ENCODE results near the gene GLT1D1.
"Not testable (repeated sequence)": the region's sequence is repeated elsewhere in the genome, so short reads cannot be mapped to it uniquely, and the experiment has no call there.

The GLT1D1 gene

DNA sequence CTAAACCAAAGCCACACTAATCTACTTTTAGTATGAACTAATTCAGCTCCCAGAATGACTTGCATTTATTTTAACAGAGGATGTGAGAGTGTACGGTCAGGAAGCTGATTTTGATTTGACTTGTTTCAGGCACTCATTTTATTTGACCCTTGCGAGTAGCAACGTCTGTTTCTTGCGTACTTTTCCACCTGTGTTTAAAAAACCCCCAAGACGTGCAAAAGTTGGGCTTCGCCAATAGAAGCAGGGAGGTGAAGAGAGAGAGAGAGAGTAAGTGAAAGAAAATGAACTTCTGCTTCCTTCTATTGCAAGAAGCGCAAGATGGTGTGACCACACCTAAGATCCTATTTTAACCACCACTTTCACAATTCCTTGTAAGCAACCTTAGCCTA lies 22.8 kb upstream of the GLT1D1 start (continued):
- TF ChIP-seq, protein P1, sequence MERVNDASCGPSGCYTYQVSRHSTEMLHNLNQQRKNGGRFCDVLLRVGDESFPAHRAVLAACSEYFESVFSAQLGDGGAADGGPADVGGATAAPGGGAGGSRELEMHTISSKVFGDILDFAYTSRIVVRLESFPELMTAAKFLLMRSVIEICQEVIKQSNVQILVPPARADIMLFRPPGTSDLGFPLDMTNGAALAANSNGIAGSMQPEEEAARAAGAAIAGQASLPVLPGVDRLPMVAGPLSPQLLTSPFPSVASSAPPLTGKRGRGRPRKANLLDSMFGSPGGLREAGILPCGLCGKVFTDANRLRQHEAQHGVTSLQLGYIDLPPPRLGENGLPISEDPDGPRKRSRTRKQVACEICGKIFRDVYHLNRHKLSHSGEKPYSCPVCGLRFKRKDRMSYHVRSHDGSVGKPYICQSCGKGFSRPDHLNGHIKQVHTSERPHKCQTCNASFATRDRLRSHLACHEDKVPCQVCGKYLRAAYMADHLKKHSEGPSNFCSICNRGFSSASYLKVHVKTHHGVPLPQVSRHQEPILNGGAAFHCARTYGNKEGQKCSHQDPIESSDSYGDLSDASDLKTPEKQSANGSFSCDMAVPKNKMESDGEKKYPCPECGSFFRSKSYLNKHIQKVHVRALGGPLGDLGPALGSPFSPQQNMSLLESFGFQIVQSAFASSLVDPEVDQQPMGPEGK (CRISPR knock-in tag; IDR thresholded peaks at IDR 0.05; ENCODE audit: borderline replicate concordance): no peak
- no peak for TF ChIP-seq RARB (CRISPR knock-in tag; IDR thresholded peaks at IDR 0.05)
- TF ChIP-seq GLIS3 (CRISPR knock-in tag; IDR thresholded peaks at IDR 0.05): no peak
- no peak for TF ChIP-seq ZC3H10 (CRISPR knock-in tag; IDR thresholded peaks at IDR 0.05)
- TF ChIP-seq, protein P2, sequence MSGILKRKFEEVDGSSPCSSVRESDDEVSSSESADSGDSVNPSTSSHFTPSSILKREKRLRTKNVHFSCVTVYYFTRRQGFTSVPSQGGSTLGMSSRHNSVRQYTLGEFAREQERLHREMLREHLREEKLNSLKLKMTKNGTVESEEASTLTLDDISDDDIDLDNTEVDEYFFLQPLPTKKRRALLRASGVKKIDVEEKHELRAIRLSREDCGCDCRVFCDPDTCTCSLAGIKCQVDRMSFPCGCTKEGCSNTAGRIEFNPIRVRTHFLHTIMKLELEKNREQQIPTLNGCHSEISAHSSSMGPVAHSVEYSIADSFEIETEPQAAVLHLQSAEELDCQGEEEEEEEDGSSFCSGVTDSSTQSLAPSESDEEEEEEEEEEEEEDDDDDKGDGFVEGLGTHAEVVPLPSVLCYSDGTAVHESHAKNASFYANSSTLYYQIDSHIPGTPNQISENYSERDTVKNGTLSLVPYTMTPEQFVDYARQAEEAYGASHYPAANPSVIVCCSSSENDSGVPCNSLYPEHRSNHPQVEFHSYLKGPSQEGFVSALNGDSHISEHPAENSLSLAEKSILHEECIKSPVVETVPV (CRISPR knock-in tag; IDR thresholded peaks at IDR 0.05): no peak
- TF ChIP-seq POU6F1 (CRISPR knock-in tag; IDR thresholded peaks at IDR 0.05; ENCODE audit: borderline replicate concordance, low read depth): no peak

- no peak for TF ChIP-seq ZFP30 (CRISPR knock-in tag; IDR thresholded peaks at IDR 0.05)
- TF ChIP-seq, protein P1 (CRISPR knock-in tag; IDR thresholded peaks at IDR 0.05; ENCODE audit: borderline replicate concordance): no peak
- TF ChIP-seq CSDC2 (CRISPR knock-in tag; IDR thresholded peaks at IDR 0.05): no peak
- no peak for TF ChIP-seq ZFP3 (CRISPR knock-in tag; IDR thresholded peaks at IDR 0.05)
- no peak for TF ChIP-seq ZNF70 (CRISPR knock-in tag; IDR thresholded peaks at IDR 0.05)
- TF ChIP-seq PPARA (CRISPR knock-in tag; IDR thresholded peaks at IDR 0.05; ENCODE audit: borderline replicate concordance): no peak
- TF ChIP-seq, protein P3, sequence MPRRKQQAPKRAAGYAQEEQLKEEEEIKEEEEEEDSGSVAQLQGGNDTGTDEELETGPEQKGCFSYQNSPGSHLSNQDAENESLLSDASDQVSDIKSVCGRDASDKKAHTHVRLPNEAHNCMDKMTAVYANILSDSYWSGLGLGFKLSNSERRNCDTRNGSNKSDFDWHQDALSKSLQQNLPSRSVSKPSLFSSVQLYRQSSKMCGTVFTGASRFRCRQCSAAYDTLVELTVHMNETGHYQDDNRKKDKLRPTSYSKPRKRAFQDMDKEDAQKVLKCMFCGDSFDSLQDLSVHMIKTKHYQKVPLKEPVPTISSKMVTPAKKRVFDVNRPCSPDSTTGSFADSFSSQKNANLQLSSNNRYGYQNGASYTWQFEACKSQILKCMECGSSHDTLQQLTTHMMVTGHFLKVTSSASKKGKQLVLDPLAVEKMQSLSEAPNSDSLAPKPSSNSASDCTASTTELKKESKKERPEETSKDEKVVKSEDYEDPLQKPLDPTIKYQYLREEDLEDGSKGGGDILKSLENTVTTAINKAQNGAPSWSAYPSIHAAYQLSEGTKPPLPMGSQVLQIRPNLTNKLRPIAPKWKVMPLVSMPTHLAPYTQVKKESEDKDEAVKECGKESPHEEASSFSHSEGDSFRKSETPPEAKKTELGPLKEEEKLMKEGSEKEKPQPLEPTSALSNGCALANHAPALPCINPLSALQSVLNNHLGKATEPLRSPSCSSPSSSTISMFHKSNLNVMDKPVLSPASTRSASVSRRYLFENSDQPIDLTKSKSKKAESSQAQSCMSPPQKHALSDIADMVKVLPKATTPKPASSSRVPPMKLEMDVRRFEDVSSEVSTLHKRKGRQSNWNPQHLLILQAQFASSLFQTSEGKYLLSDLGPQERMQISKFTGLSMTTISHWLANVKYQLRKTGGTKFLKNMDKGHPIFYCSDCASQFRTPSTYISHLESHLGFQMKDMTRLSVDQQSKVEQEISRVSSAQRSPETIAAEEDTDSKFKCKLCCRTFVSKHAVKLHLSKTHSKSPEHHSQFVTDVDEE (CRISPR knock-in tag; IDR thresholded peaks at IDR 0.05): no peak
- TF ChIP-seq POU6F1 (CRISPR knock-in tag; IDR thresholded peaks at IDR 0.05; ENCODE audit: borderline replicate concordance, low read depth): no peak
- no peak for TF ChIP-seq OSR1 (CRISPR knock-in tag; IDR thresholded peaks at IDR 0.05)
- no peak for TF ChIP-seq ARNTL (CRISPR knock-in tag; IDR thresholded peaks at IDR 0.05; ENCODE audit: borderline replicate concordance, low read depth)
- TF ChIP-seq ESRRG (CRISPR knock-in tag; IDR thresholded peaks at IDR 0.05): no peak
- no peak for TF ChIP-seq ZNF565 (CRISPR knock-in tag; conservative IDR thresholded peaks at IDR 0.05; ENCODE audit: low read depth)
- TF ChIP-seq CREB5 (CRISPR knock-in tag; IDR thresholded peaks at IDR 0.05; ENCODE audit: low read depth): no peak
- TF ChIP-seq TCF4 (CRISPR knock-in tag; IDR thresholded peaks at IDR 0.05; ENCODE audit: borderline replicate concordance): no peak
- no peak for TF ChIP-seq TOX (CRISPR knock-in tag; IDR thresholded peaks at IDR 0.05; ENCODE audit: borderline replicate concordance)
- no peak for TF ChIP-seq ISL1 (CRISPR knock-in tag; IDR thresholded peaks at IDR 0.05)
- TF ChIP-seq RARB (CRISPR knock-in tag; IDR thresholded peaks at IDR 0.05): no peak
- no peak for TF ChIP-seq BACH2 (CRISPR knock-in tag; IDR thresholded peaks at IDR 0.05; ENCODE audit: borderline replicate concordance)
- ATAC-seq: no peak
Observed at GRCh38 chr12:128833418-128833817, 19.9 kb upstream of the GLT1D1 start.

DNA sequence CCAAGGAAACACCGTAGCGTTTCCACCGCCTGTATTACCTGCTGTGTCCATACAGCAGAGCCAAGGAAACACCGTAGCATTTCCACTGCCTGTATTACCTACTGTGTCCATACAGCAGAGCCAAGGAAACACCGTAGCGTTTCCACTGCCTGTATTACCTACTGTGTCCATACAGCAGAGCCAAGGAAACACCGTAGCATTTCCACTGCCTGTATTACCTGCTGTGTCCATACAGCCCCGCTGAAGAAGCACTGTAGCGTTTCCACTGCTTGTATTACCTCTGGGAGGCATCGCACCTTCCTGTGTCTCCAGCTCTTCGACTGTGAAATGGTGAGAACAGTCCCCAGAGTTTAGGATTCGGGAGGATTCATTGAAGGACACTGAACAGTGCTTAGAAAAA lies 13.4 kb upstream of the GLT1D1 start:
- ATAC-seq: not testable (repeated sequence)
